ENCODE data around the gene ZNF652. TPM values are rescaled to one million over a fixed set of nuclear protein-coding genes. Genes with fewer than 3 reads are reported as not detected.

Gene ZNF652
- total RNA-seq, 1 donor from 2014 or later, result 26.8 TPM

- TF ChIP-seq EZH2 (IDR thresholded peaks at IDR 0.05; ENCODE audit: insufficient read depth, low read length) (no peak), CTCF (IDR thresholded peaks at IDR 0.05; ENCODE audit: insufficient read depth, low read depth, low read length) (no peak)
- Histone ChIP-seq H3K27ac (ENCODE audit: low read depth, low read length) (peak overlapping the region; percentile 73), H3K36me3 (ENCODE audit: insufficient read depth, low read length) (no peaks in the 10 kb centered on the region), H4K20me1 (ENCODE audit: insufficient read depth, low read length) (peaks cover 48% of the 10 kb centered on the region), H2AFZ (ENCODE audit: low read depth, low read length) (peak overlapping the region; percentile 42), H3K4me3 (ENCODE audit: insufficient read depth, low read depth, low read length) (peak overlapping the region; percentile 77), H3K4me1 (ENCODE audit: insufficient read depth, low read length) (peaks cover 10% of the 10 kb centered on the region), H3K27me3 (ENCODE audit: insufficient read depth, low read length) (no peaks in the 10 kb centered on the region), H3K9me3 (ENCODE audit: insufficient read depth, low read depth, low read length) (no peaks in the 10 kb centered on the region), H3K79me2 (ENCODE audit: insufficient read depth, low read length) (peaks cover 49% of the 10 kb centered on the region), H3K4me2 (ENCODE audit: low read length) (peak overlapping the region; percentile 92), H3K9ac (ENCODE audit: low read length) (peak overlapping the region; percentile 91)
- FAIRE-seq, result no peak
- H3K27ac Mint-ChIP-seq (ENCODE audit: unreplicated experiment), result peak overlapping the region; percentile 95
- DNase-seq (ENCODE audit: low read depth), result peak; percentile 33
- H3K4me3 Mint-ChIP-seq (ENCODE audit: unreplicated experiment), result peak overlapping the region; percentile 97
- peaks cover 33% of the 10 kb centered on the region for H3K4me1 Mint-ChIP-seq (ENCODE audit: low read depth, unreplicated experiment)
- H3K9me3 Mint-ChIP-seq (ENCODE audit: unreplicated experiment), result no peaks in the 10 kb centered on the region
- no peaks in the 10 kb centered on the region for H3K36me3 Mint-ChIP-seq (ENCODE audit: low read depth, unreplicated experiment)
- no peaks in the 10 kb centered on the region for H3K27me3 Mint-ChIP-seq (ENCODE audit: low read depth, unreplicated experiment)
These were observed 735 bp downstream of the ZNF652 start for GRCh38 chr17:49361129-49361901.

- Histone ChIP-seq H3K9ac (ENCODE audit: low read length) (peak overlapping the region; percentile 91), H3K4me3 (ENCODE audit: insufficient read depth, low read depth, low read length) (peak overlapping the region; percentile 77), H3K36me3 (ENCODE audit: insufficient read depth, low read length) (no peaks in the 10 kb centered on the region), H3K27me3 (ENCODE audit: insufficient read depth, low read length) (no peaks in the 10 kb centered on the region), H4K20me1 (ENCODE audit: insufficient read depth, low read length) (peaks cover 52% of the 10 kb centered on the region), H3K27ac (ENCODE audit: low read depth, low read length) (peak overlapping the region; percentile 73), H2AFZ (ENCODE audit: low read depth, low read length) (peak overlapping the region; percentile 42), H3K79me2 (ENCODE audit: insufficient read depth, low read length) (peaks cover 55% of the 10 kb centered on the region), H3K9me3 (ENCODE audit: insufficient read depth, low read depth, low read length) (no peaks in the 10 kb centered on the region), H3K4me1 (ENCODE audit: insufficient read depth, low read length) (peaks cover 10% of the 10 kb centered on the region), H3K4me2 (ENCODE audit: low read length) (peak overlapping the region; percentile 92)
- FAIRE-seq (no peak), DNase-seq (ENCODE audit: low read depth) (no peak)
- no peaks in the 10 kb centered on the region for H3K27me3 Mint-ChIP-seq (ENCODE audit: low read depth, unreplicated experiment)
- H3K4me1 Mint-ChIP-seq (ENCODE audit: low read depth, unreplicated experiment), result peaks cover 33% of the 10 kb centered on the region
- TF ChIP-seq EZH2 (IDR thresholded peaks at IDR 0.05; ENCODE audit: insufficient read depth, low read length), result no peak
- TF ChIP-seq CTCF (IDR thresholded peaks at IDR 0.05; ENCODE audit: insufficient read depth, low read depth, low read length), result no peak
- H3K27ac Mint-ChIP-seq (ENCODE audit: unreplicated experiment), result peak overlapping the region; percentile 95
- H3K36me3 Mint-ChIP-seq (ENCODE audit: low read depth, unreplicated experiment), result no peaks in the 10 kb centered on the region
- peak overlapping the region; percentile 97 for H3K4me3 Mint-ChIP-seq (ENCODE audit: unreplicated experiment)
- no peaks in the 10 kb centered on the region for H3K9me3 Mint-ChIP-seq (ENCODE audit: unreplicated experiment)
These were observed 1.3 kb downstream of the ZNF652 start for GRCh38 chr17:49360796-49361128.

Measured in astrocyte (in vitro differentiated cells and primary cell).